Rectal smooth muscle tissue (tissue), 1 donor: ENCODE measurements around the gene NPPB.

Experiments used
- H3K27ac ChIP-seq: one replicate; pipeline ENCODE4 v1.7.0; 2013; ENCODE audit warnings: low read depth, low read length, inconsistent platforms
- H3K27me3 ChIP-seq: one replicate; pipeline ENCODE4 v1.7.0; 2013; ENCODE audit warnings: low read length; ENCODE audit not compliant: control insufficient read depth, insufficient read depth
- H3K36me3 ChIP-seq: one replicate; pipeline ENCODE4 v1.7.0; 2013; ENCODE audit warnings: low read length; ENCODE audit not compliant: control insufficient read depth, insufficient read depth
- H3K4me1 ChIP-seq: one replicate; pipeline ENCODE4 v1.7.0; 2013; ENCODE audit warnings: low read length; ENCODE audit not compliant: control insufficient read depth, insufficient read depth
- H3K4me3 ChIP-seq: one replicate; pipeline ENCODE4 v1.7.0; 2013; ENCODE audit warnings: low read length
- H3K9ac ChIP-seq: one replicate; pipeline ENCODE4 v1.7.0; 2013; ENCODE audit warnings: low read length

Gene NPPB

GRCh38 chr1:11891433-11892186 is 32.9 kb upstream of the NPPB start:
- H3K4me1 ChIP-seq = no peaks in the 10 kb centered on the region
- H3K27ac ChIP-seq = no peak overlapping the region
- no peak overlapping the region for H3K9ac ChIP-seq
- H3K36me3 ChIP-seq = no peaks in the 10 kb centered on the region
- no peak overlapping the region for H3K4me3 ChIP-seq
- peaks cover 3% of the 10 kb centered on the region for H3K27me3 ChIP-seq

- H3K27ac ChIP-seq = no peak overlapping the region
- no peak overlapping the region for H3K4me3 ChIP-seq
- no peaks in the 10 kb centered on the region for H3K36me3 ChIP-seq
- no peak overlapping the region for H3K9ac ChIP-seq
- H3K4me1 ChIP-seq = no peaks in the 10 kb centered on the region
- no peaks in the 10 kb centered on the region for H3K27me3 ChIP-seq
These were observed 30.1 kb upstream of the NPPB start for GRCh38 chr1:11888877-11889208.

GRCh38 chr1:11888206-11888876 is 29.6 kb upstream of the NPPB start:
- H3K27ac ChIP-seq = no peak overlapping the region
- no peak overlapping the region for H3K9ac ChIP-seq
- H3K4me1 ChIP-seq = no peaks in the 10 kb centered on the region
- H3K27me3 ChIP-seq = no peaks in the 10 kb centered on the region
- H3K36me3 ChIP-seq = no peaks in the 10 kb centered on the region
- H3K4me3 ChIP-seq = no peak overlapping the region

- H3K9ac ChIP-seq = no peak overlapping the region
These were observed 28.9 kb upstream of the NPPB start for GRCh38 chr1:11887666-11888007.

GRCh38 chr1:11886986-11887665 is 28.4 kb upstream of the NPPB start:
- no peaks in the 10 kb centered on the region for H3K36me3 ChIP-seq
- no peaks in the 10 kb centered on the region for H3K27me3 ChIP-seq
- H3K4me1 ChIP-seq = no peaks in the 10 kb centered on the region
- no peak overlapping the region for H3K4me3 ChIP-seq
- H3K9ac ChIP-seq = no peak overlapping the region
- no peak overlapping the region for H3K27ac ChIP-seq

More at GRCh38 chr1:11887666-11888007, 28.9 kb upstream of the NPPB start:
- H3K4me3 ChIP-seq = no peak overlapping the region
- no peaks in the 10 kb centered on the region for H3K36me3 ChIP-seq
- H3K27ac ChIP-seq = no peak overlapping the region
- H3K27me3 ChIP-seq = no peaks in the 10 kb centered on the region
- no peaks in the 10 kb centered on the region for H3K4me1 ChIP-seq

- no peaks in the 10 kb centered on the region for H3K27me3 ChIP-seq
- H3K4me1 ChIP-seq = no peaks in the 10 kb centered on the region
- no peaks in the 10 kb centered on the region for H3K36me3 ChIP-seq
- no peak overlapping the region for H3K27ac ChIP-seq
- H3K4me3 ChIP-seq = no peak overlapping the region
- no peak overlapping the region for H3K9ac ChIP-seq
These were observed 27.2 kb upstream of the NPPB start for GRCh38 chr1:11885916-11886315.

- H3K36me3 ChIP-seq = no peaks in the 10 kb centered on the region
- no peak overlapping the region for H3K27ac ChIP-seq
- no peak overlapping the region for H3K9ac ChIP-seq
- H3K27me3 ChIP-seq = peaks cover 2% of the 10 kb centered on the region
- H3K4me1 ChIP-seq = no peaks in the 10 kb centered on the region
- H3K4me3 ChIP-seq = no peak overlapping the region
These were observed 24.2 kb upstream of the NPPB start for GRCh38 chr1:11882814-11883538.

GRCh38 chr1:11881749-11882441 is 23.1 kb upstream of the NPPB start:
- H3K36me3 ChIP-seq = no peaks in the 10 kb centered on the region
- no peaks in the 10 kb centered on the region for H3K4me1 ChIP-seq
- no peak overlapping the region for H3K27ac ChIP-seq

GRCh38 chr1:11880911-11881748 is 22.4 kb upstream of the NPPB start:
- Histone ChIP-seq H3K36me3 (no peaks in the 10 kb centered on the region), H3K27me3 (peaks cover 2% of the 10 kb centered on the region), H3K4me3 (no peak overlapping the region), H3K4me1 (no peaks in the 10 kb centered on the region), H3K27ac (peak overlapping the region; percentile 37), H3K9ac (no peak overlapping the region)

More at GRCh38 chr1:11881749-11882441, 23.1 kb upstream of the NPPB start:
- no peak overlapping the region for H3K4me3 ChIP-seq
- no peak overlapping the region for H3K9ac ChIP-seq
- peaks cover 2% of the 10 kb centered on the region for H3K27me3 ChIP-seq

GRCh38 chr1:11880181-11880575 is 21.4 kb upstream of the NPPB start:
- H3K36me3 ChIP-seq = no peaks in the 10 kb centered on the region
- peaks cover 2% of the 10 kb centered on the region for H3K27me3 ChIP-seq
- H3K4me3 ChIP-seq = no peak overlapping the region
- no peak overlapping the region for H3K27ac ChIP-seq
- no peak overlapping the region for H3K9ac ChIP-seq
- no peaks in the 10 kb centered on the region for H3K4me1 ChIP-seq

GRCh38 chr1:11879311-11880180 is 20.8 kb upstream of the NPPB start:
- H3K36me3 ChIP-seq = no peaks in the 10 kb centered on the region
- peaks cover 2% of the 10 kb centered on the region for H3K27me3 ChIP-seq
- no peak overlapping the region for H3K4me3 ChIP-seq
- no peak overlapping the region for H3K9ac ChIP-seq
- H3K27ac ChIP-seq = no peak overlapping the region
- H3K4me1 ChIP-seq = no peaks in the 10 kb centered on the region
